Keratinocyte (primary cell): ENCODE measurements around the gene KCNJ8. TPM values are rescaled to one million over a fixed set of nuclear protein-coding genes. Genes with fewer than 3 reads are reported as not detected.

ENCODE experiments used
- DNase-seq: peaks from one replicate; pipeline ENCODE4 v3.0.0-alpha.2; 2011; ENCODE audit warnings: low read depth, missing footprints, low spot score
- FAIRE-seq: peaks from 2 replicates; lab custom pipeline; 2011; peaks lifted over from hg19 to GRCh38; lab: Jason Lieb, UNC
- H2AFZ ChIP-seq: 2 replicates; pipeline ENCODE4 v1.6.0; 2012; ENCODE audit warnings: low read length, control low read depth, inconsistent platforms; ENCODE audit not compliant: control insufficient read depth
- H3K27ac ChIP-seq: 2 replicates; pipeline ENCODE4 v1.5.1; 2011; ENCODE audit warnings: low read length; ENCODE audit not compliant: control insufficient read depth, insufficient read depth
- H3K27me3 ChIP-seq: 3 replicates; pipeline ENCODE4 v1.6.0; 2011; ENCODE audit warnings: low read length; ENCODE audit not compliant: control insufficient read depth, insufficient read depth; ENCODE audit errors: extremely low read depth
- H3K36me3 ChIP-seq, 2 experiments: 2 replicates in 1 of 2; 3 replicates in 1 of 2; pipeline ENCODE4 v1.5.1; 2011; ENCODE audit warnings: low read length in 2 of 2, mild to moderate bottlenecking in 1 of 2; ENCODE audit not compliant: control insufficient read depth in 2 of 2, insufficient read depth in 2 of 2; ENCODE audit errors: extremely low read depth in 1 of 2
- H3K4me1 ChIP-seq: 3 replicates; pipeline ENCODE4 v1.5.1; 2011; ENCODE audit warnings: low read length; ENCODE audit not compliant: control insufficient read depth, insufficient read depth; ENCODE audit errors: extremely low read depth
- H3K4me2 ChIP-seq: 3 replicates; pipeline ENCODE4 v1.6.0; 2011; ENCODE audit warnings: low read depth, low read length; ENCODE audit not compliant: control insufficient read depth, insufficient read depth; ENCODE audit errors: extremely low read depth
- H3K4me3 ChIP-seq, 3 experiments: fragments of 200-600 bp in 1 of 3; sonication (generic) in 1 of 3; 2 replicates in 2 of 3; 3 replicates in 1 of 3; pipeline ENCODE4 v1.5.1; 2011 to 2016; ENCODE audit warnings: low read length in 3 of 3, mild to moderate bottlenecking in 3 of 3, control low read depth in 2 of 3, inconsistent platforms in 1 of 3, low read depth in 1 of 3, mixed read lengths in 1 of 3, mixed run types in 1 of 3, moderate library complexity in 1 of 3; ENCODE audit not compliant: control insufficient read depth in 2 of 3, insufficient read depth in 2 of 3; ENCODE audit errors: extremely low read depth in 1 of 3
- H3K79me2 ChIP-seq: 2 replicates; pipeline ENCODE4 v1.6.0; 2012; ENCODE audit warnings: low read length; ENCODE audit not compliant: control insufficient read depth, insufficient read depth
- H3K9ac ChIP-seq: 3 replicates; pipeline ENCODE4 v1.6.0; 2011; ENCODE audit warnings: low read length; ENCODE audit not compliant: control insufficient read depth, insufficient read depth; ENCODE audit errors: extremely low read depth
- H3K9me1 ChIP-seq: 3 replicates; pipeline ENCODE4 v1.6.0; 2011; ENCODE audit warnings: low read length; ENCODE audit not compliant: control insufficient read depth, insufficient read depth; ENCODE audit errors: extremely low read depth
- H3K9me3 ChIP-seq: 2 replicates; pipeline ENCODE4 v1.5.1; 2012; ENCODE audit warnings: low read depth, low read length; ENCODE audit not compliant: control insufficient read depth
- H4K20me1 ChIP-seq: 3 replicates; pipeline ENCODE4 v1.6.0; 2011; ENCODE audit warnings: low read length; ENCODE audit not compliant: control insufficient read depth, insufficient read depth; ENCODE audit errors: extremely low read depth
- CTCF ChIP-seq, 3 experiments: IDR thresholded peaks in 1 of 3; conservative IDR thresholded peaks in 1 of 3; optimal IDR thresholded peaks in 1 of 3; 2 replicates in 2 of 3; 3 replicates in 1 of 3; pipeline versions ENCODE3 to v1.5.1; 2011; ENCODE audit warnings: low read length in 3 of 3, mild to moderate bottlenecking in 3 of 3, moderate library complexity in 2 of 3, control low read depth in 1 of 3, inconsistent platforms in 1 of 3; ENCODE audit not compliant: insufficient read depth in 2 of 3; ENCODE audit errors: extremely low read depth in 1 of 3
- EZH2 ChIP-seq: IDR thresholded peaks from one replicate; pipeline ENCODE4 v1.6.1; 2012; ENCODE audit warnings: inconsistent platforms, mild to moderate bottlenecking, low read length, moderate library complexity
- dilution Hi-C: fragments of 300-500 bp; cut with MboI; formaldehyde crosslinking; loops from one replicate; pipeline ENCODE4 v1.7.0; 2020; ENCODE audit warnings: low sequenced_read_pairs; ENCODE audit not compliant: extremely low pct_ligation_motif_present
- polyA plus RNA-seq, 5 experiments: library from polyadenylated mRNA; depleted of rRNA in 3 of 5; stranded (reverse) in 3 of 5; stranded (forward) in 1 of 5; unstranded in 1 of 5; fragments of >200 nt; gene quantifications; 1 replicate in 1 of 5; 2 replicates in 3 of 5; 3 replicates in 1 of 5; pipeline versions ENCODE4 v1.2.1 to v1.2.3, GENCODE V29; 2011 to 2012; ENCODE audit warnings: missing spikeins in 2 of 5, low read depth in 1 of 5, low replicate concordance in 1 of 5

The KCNJ8 gene
- polyA plus RNA-seq, 1 donor (not counting 4 experiments of a cell fraction or from before 2014, with no cell fraction given): not detected

- Histone ChIP-seq H2AFZ (no peak overlapping the region), H3K9me3 (no peaks in the 10 kb centered on the region), H3K36me3 (no peaks in the 10 kb centered on the region), H3K9ac (no peak overlapping the region), H3K79me2 (no peaks in the 10 kb centered on the region), H3K27ac (no peak overlapping the region), H3K4me1 (no peaks in the 10 kb centered on the region), H3K4me2 (no peak overlapping the region), H3K27me3 (no peaks in the 10 kb centered on the region), H3K4me3 (no peak overlapping the region), H3K9me1 (no peaks in the 10 kb centered on the region), H4K20me1 (no peaks in the 10 kb centered on the region)
- no peak for DNase-seq
- TF ChIP-seq EZH2 (no peak), CTCF (optimal IDR thresholded peaks at IDR 0.05 in 1 of 3, IDR thresholded peaks at IDR 0.05 in 1 of 3, conservative IDR thresholded peaks at IDR 0.05 in 1 of 3; ENCODE audit: extremely low read depth in 1 of 3, insufficient read depth in 2 of 3, low read length in 3 of 3) (no peak)
- no peak for FAIRE-seq
- dilution Hi-C loops: no loop called here
Measured at GRCh38 chr12:21717767-21718166, 56.7 kb downstream of the KCNJ8 start.

GRCh38 chr12:21715386-21715785, 59.1 kb downstream of the KCNJ8 start:
- no peaks in the 10 kb centered on the region for H3K9me1 ChIP-seq
- H2AFZ ChIP-seq: no peak overlapping the region
- H3K27me3 ChIP-seq: no peaks in the 10 kb centered on the region

More at GRCh38 chr12:21715386-21715785, 59.1 kb downstream of the KCNJ8 start:
- no peak overlapping the region for H3K27ac ChIP-seq
- no peaks in the 10 kb centered on the region for H3K4me1 ChIP-seq
- no peaks in the 10 kb centered on the region for H4K20me1 ChIP-seq
- H3K4me3 ChIP-seq: no peak overlapping the region
- dilution Hi-C loops: no loop called here
- no peak for DNase-seq
- no peaks in the 10 kb centered on the region for H3K9me3 ChIP-seq
- FAIRE-seq: no peak
- H3K79me2 ChIP-seq: no peaks in the 10 kb centered on the region
- H3K9ac ChIP-seq: no peak overlapping the region
- H3K4me2 ChIP-seq: no peak overlapping the region
- H3K36me3 ChIP-seq: no peaks in the 10 kb centered on the region
- no peak for TF ChIP-seq EZH2
- no peak for TF ChIP-seq CTCF (optimal IDR thresholded peaks at IDR 0.05 in 1 of 3, IDR thresholded peaks at IDR 0.05 in 1 of 3, conservative IDR thresholded peaks at IDR 0.05 in 1 of 3; ENCODE audit: extremely low read depth in 1 of 3, insufficient read depth in 2 of 3, low read length in 3 of 3)

Other genes starting within 250 kb of the KCNJ8 start
- gene SPX, start 248.4 kb downstream of the KCNJ8 start, polyA plus RNA-seq: 0.07 to 0.12 TPM (median 0.12 TPM) in 3 replicates
- gene GYS2, start 169.9 kb downstream of the KCNJ8 start, polyA plus RNA-seq: not detected in 3 replicates
- 500 to 1,063 TPM (median 707 TPM) in 3 replicates for gene LDHB, start 116.9 kb downstream of the KCNJ8 start, polyA plus RNA-seq
- gene ABCC9, start 166.7 kb upstream of the KCNJ8 start, polyA plus RNA-seq: under 0.01 to 0.01 TPM in 2 of 3 replicates, not detected in the other